ENCODE measurements around the gene SRP54.

SRP54 gene

GRCh38 chr14:34997762-34998161, 15.0 kb downstream of the SRP54 start:
- H2BK120ac ChIP-seq (ENCODE audit: insufficient read depth, low read length, poor library complexity), result no peak overlapping the region
- peaks cover 2 to 3% of the 10 kb centered on the region in 2 experiments for H3K36me3 ChIP-seq (ENCODE audit: control insufficient read depth in 1 of 2, insufficient read depth in 2 of 2, low read length in 2 of 2)
- H3K23ac ChIP-seq (ENCODE audit: low read length), result no peak overlapping the region
- WGBS (ENCODE audit: extremely low coverage, insufficient coverage, insufficient read length), result no CpG with 5 or more reads among the region's 3 CpGs
- H3K4me3 ChIP-seq (ENCODE audit: low read depth, low read length), result no peak overlapping the region
- no peak overlapping the region for H2BK5ac ChIP-seq (ENCODE audit: low read depth, low read length, poor library complexity)
- no peak overlapping the region for H2AK5ac ChIP-seq (ENCODE audit: low read length)
- no peak overlapping the region for H3K14ac ChIP-seq (ENCODE audit: low read length)
- H3K18ac ChIP-seq (ENCODE audit: low read length), result no peak overlapping the region
- H3K79me2 ChIP-seq (ENCODE audit: control insufficient read depth, insufficient read depth, low read length, poor library complexity), result no peaks in the 10 kb centered on the region
- H3K27me3 ChIP-seq (ENCODE audit: insufficient read depth, low read length), result no peaks in the 10 kb centered on the region
- H4K91ac ChIP-seq (ENCODE audit: low read depth, low read length), result no peak overlapping the region
- no peak overlapping the region for H3K4me2 ChIP-seq (ENCODE audit: low read length)
- H2AFZ ChIP-seq (ENCODE audit: insufficient read depth, low read length, poor library complexity), result no peak overlapping the region
- H4K8ac ChIP-seq (ENCODE audit: low read depth, low read length), result no peak overlapping the region
- H3K9ac ChIP-seq (ENCODE audit: low read length), result no peak overlapping the region
- H3K79me1 ChIP-seq (ENCODE audit: low read length), result no peaks in the 10 kb centered on the region
- no peak overlapping the region for H4K12ac ChIP-seq (ENCODE audit: low read depth, low read length)
- no peak overlapping the region for H3K27ac ChIP-seq (ENCODE audit: low read depth, low read length)
- no peak overlapping the region for H3K4ac ChIP-seq (ENCODE audit: low read depth, low read length)
- no peak for DNase-seq
- no peaks in the 10 kb centered on the region for H3K4me1 ChIP-seq (ENCODE audit: control insufficient read depth in 1 of 2, insufficient read depth in 2 of 2, low read length in 2 of 2)
- H2BK12ac ChIP-seq (ENCODE audit: low read length), result no peak overlapping the region
- no peaks in the 10 kb centered on the region for H3K9me3 ChIP-seq (ENCODE audit: insufficient read depth, low read depth, low read length)

- H3K9me3 ChIP-seq (ENCODE audit: insufficient read depth, low read depth, low read length), result no peaks in the 10 kb centered on the region
- H2AFZ ChIP-seq (ENCODE audit: insufficient read depth, low read length, poor library complexity), result no peak overlapping the region
- no peak overlapping the region for H2BK12ac ChIP-seq (ENCODE audit: low read length)
- no peak overlapping the region for H4K12ac ChIP-seq (ENCODE audit: low read depth, low read length)
- no peak overlapping the region for H3K4me3 ChIP-seq (ENCODE audit: low read depth, low read length)
- H3K79me2 ChIP-seq (ENCODE audit: control insufficient read depth, insufficient read depth, low read length, poor library complexity), result no peaks in the 10 kb centered on the region
- no peak overlapping the region for H3K27ac ChIP-seq (ENCODE audit: low read depth, low read length)
- H3K4me1 ChIP-seq (ENCODE audit: control insufficient read depth in 1 of 2, insufficient read depth in 2 of 2, low read length in 2 of 2), result no peaks in the 10 kb centered on the region
- no peak overlapping the region for H4K8ac ChIP-seq (ENCODE audit: low read depth, low read length)
- H4K91ac ChIP-seq (ENCODE audit: low read depth, low read length), result no peak overlapping the region
- H2BK5ac ChIP-seq (ENCODE audit: low read depth, low read length, poor library complexity), result no peak overlapping the region
- no peak overlapping the region for H2BK120ac ChIP-seq (ENCODE audit: insufficient read depth, low read length, poor library complexity)
- WGBS (ENCODE audit: extremely low coverage, insufficient coverage, insufficient read length), result no CpG with 5 or more reads among the region's 3 CpGs
- H3K36me3 ChIP-seq (ENCODE audit: control insufficient read depth in 1 of 2, insufficient read depth in 2 of 2, low read length in 2 of 2), result peaks cover 8 to 9% of the 10 kb centered on the region in 2 experiments
- DNase-seq, result no peak
- H3K79me1 ChIP-seq (ENCODE audit: low read length), result no peaks in the 10 kb centered on the region
- no peak overlapping the region for H3K4me2 ChIP-seq (ENCODE audit: low read length)
- H3K9ac ChIP-seq (ENCODE audit: low read length), result no peak overlapping the region
- no peak overlapping the region for H3K23ac ChIP-seq (ENCODE audit: low read length)
- H3K4ac ChIP-seq (ENCODE audit: low read depth, low read length), result no peak overlapping the region
- H3K18ac ChIP-seq (ENCODE audit: low read length), result no peak overlapping the region
- H3K14ac ChIP-seq (ENCODE audit: low read length), result no peak overlapping the region
- H2AK5ac ChIP-seq (ENCODE audit: low read length), result no peak overlapping the region
- no peaks in the 10 kb centered on the region for H3K27me3 ChIP-seq (ENCODE audit: insufficient read depth, low read length)
Observed at GRCh38 chr14:34999500-34999899, 16.7 kb downstream of the SRP54 start.

GRCh38 chr14:35001621-35002020, 18.8 kb downstream of the SRP54 start:
- H3K23ac ChIP-seq (ENCODE audit: low read length), result no peak overlapping the region
- H3K4me3 ChIP-seq (ENCODE audit: low read depth, low read length), result no peak overlapping the region
- no peak overlapping the region for H2BK120ac ChIP-seq (ENCODE audit: insufficient read depth, low read length, poor library complexity)
- H3K4me1 ChIP-seq (ENCODE audit: control insufficient read depth in 1 of 2, insufficient read depth in 2 of 2, low read length in 2 of 2), result no peaks in the 10 kb centered on the region
- no peak overlapping the region for H3K27ac ChIP-seq (ENCODE audit: low read depth, low read length)
- H4K8ac ChIP-seq (ENCODE audit: low read depth, low read length), result no peak overlapping the region
- H3K9me3 ChIP-seq (ENCODE audit: insufficient read depth, low read depth, low read length), result no peaks in the 10 kb centered on the region
- H3K4ac ChIP-seq (ENCODE audit: low read depth, low read length), result no peak overlapping the region
- H2AFZ ChIP-seq (ENCODE audit: insufficient read depth, low read length, poor library complexity), result no peak overlapping the region
- H3K79me2 ChIP-seq (ENCODE audit: control insufficient read depth, insufficient read depth, low read length, poor library complexity), result no peaks in the 10 kb centered on the region
- WGBS (ENCODE audit: extremely low coverage, insufficient coverage, insufficient read length), result no CpG with 5 or more reads among the region's 2 CpGs
- H3K4me2 ChIP-seq (ENCODE audit: low read length), result no peak overlapping the region
- no peak overlapping the region for H2BK5ac ChIP-seq (ENCODE audit: low read depth, low read length, poor library complexity)
- H2AK5ac ChIP-seq (ENCODE audit: low read length), result no peak overlapping the region
- no peaks in the 10 kb centered on the region for H3K27me3 ChIP-seq (ENCODE audit: insufficient read depth, low read length)
- no peak overlapping the region for H3K9ac ChIP-seq (ENCODE audit: low read length)
- H4K91ac ChIP-seq (ENCODE audit: low read depth, low read length), result no peak overlapping the region
- H2BK12ac ChIP-seq (ENCODE audit: low read length), result no peak overlapping the region
- H4K12ac ChIP-seq (ENCODE audit: low read depth, low read length), result no peak overlapping the region
- no peaks in the 10 kb centered on the region for H3K79me1 ChIP-seq (ENCODE audit: low read length)
- no peak overlapping the region for H3K14ac ChIP-seq (ENCODE audit: low read length)
- peaks cover 12 to 14% of the 10 kb centered on the region in 2 experiments for H3K36me3 ChIP-seq (ENCODE audit: control insufficient read depth in 1 of 2, insufficient read depth in 2 of 2, low read length in 2 of 2)
- H3K18ac ChIP-seq (ENCODE audit: low read length), result no peak overlapping the region
- no peak for DNase-seq

- peaks cover 21 to 22% of the 10 kb centered on the region in 2 experiments for H3K36me3 ChIP-seq (ENCODE audit: control insufficient read depth in 1 of 2, insufficient read depth in 2 of 2, low read length in 2 of 2)
- H3K4me1 ChIP-seq (ENCODE audit: control insufficient read depth in 1 of 2, insufficient read depth in 2 of 2, low read length in 2 of 2), result no peaks in the 10 kb centered on the region
- no peak overlapping the region for H3K4ac ChIP-seq (ENCODE audit: low read depth, low read length)
- H2AFZ ChIP-seq (ENCODE audit: insufficient read depth, low read length, poor library complexity), result no peak overlapping the region
- no peak overlapping the region for H4K12ac ChIP-seq (ENCODE audit: low read depth, low read length)
- H2BK5ac ChIP-seq (ENCODE audit: low read depth, low read length, poor library complexity), result no peak overlapping the region
- H3K27me3 ChIP-seq (ENCODE audit: insufficient read depth, low read length), result no peaks in the 10 kb centered on the region
- H3K79me1 ChIP-seq (ENCODE audit: low read length), result no peaks in the 10 kb centered on the region
- H3K4me2 ChIP-seq (ENCODE audit: low read length), result no peak overlapping the region
- no peak overlapping the region for H4K8ac ChIP-seq (ENCODE audit: low read depth, low read length)
- no peak overlapping the region for H2BK12ac ChIP-seq (ENCODE audit: low read length)
- no peak for DNase-seq
- H3K4me3 ChIP-seq (ENCODE audit: low read depth, low read length), result no peak overlapping the region
- no peak overlapping the region for H3K18ac ChIP-seq (ENCODE audit: low read length)
- H2AK5ac ChIP-seq (ENCODE audit: low read length), result no peak overlapping the region
- H3K9me3 ChIP-seq (ENCODE audit: insufficient read depth, low read depth, low read length), result no peaks in the 10 kb centered on the region
- no peak overlapping the region for H3K9ac ChIP-seq (ENCODE audit: low read length)
- H2BK120ac ChIP-seq (ENCODE audit: insufficient read depth, low read length, poor library complexity), result no peak overlapping the region
- no CpG with 5 or more reads among the region's 1 CpG for WGBS (ENCODE audit: extremely low coverage, insufficient coverage, insufficient read length)
- H3K23ac ChIP-seq (ENCODE audit: low read length), result no peak overlapping the region
- no peak overlapping the region for H3K14ac ChIP-seq (ENCODE audit: low read length)
- no peaks in the 10 kb centered on the region for H3K79me2 ChIP-seq (ENCODE audit: control insufficient read depth, insufficient read depth, low read length, poor library complexity)
- H4K91ac ChIP-seq (ENCODE audit: low read depth, low read length), result no peak overlapping the region
- no peak overlapping the region for H3K27ac ChIP-seq (ENCODE audit: low read depth, low read length)
Observed at GRCh38 chr14:35004839-35005238, 22.0 kb downstream of the SRP54 start.

Data from trophoblast cell (in vitro differentiated cells and primary cell).